Dedifferentiated amniotic fluid mesenchymal stem cell (primary cell): Measurements from ENCODE around the gene SORCS2.

Source experiments
- DNase-seq: peaks from one replicate; pipeline ENCODE4 v3.0.0-alpha.2; 2016; ENCODE audit errors: extremely low spot score

Gene SORCS2

DNA sequence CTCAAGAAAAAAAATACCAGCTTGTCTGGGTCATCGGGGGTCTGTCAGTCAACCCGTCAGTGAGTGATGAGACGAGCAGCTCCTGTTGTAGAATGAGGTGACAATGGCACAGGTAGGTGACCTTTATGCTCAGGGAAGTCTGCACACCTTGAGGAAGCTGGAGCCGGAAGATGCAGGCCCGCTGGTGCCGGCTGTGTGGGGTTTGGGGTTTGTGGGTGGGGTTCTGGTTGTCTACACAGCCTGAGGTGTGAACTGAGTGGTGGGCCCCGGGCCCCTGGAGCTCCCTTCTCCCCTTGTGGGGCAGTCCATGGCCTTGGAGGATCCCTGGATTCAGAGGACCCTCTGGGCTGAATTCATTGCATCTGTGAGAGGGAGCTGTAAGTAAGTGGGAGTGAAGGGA lies 75.5 kb downstream of the SORCS2 start:
- no peak for DNase-seq

DNA sequence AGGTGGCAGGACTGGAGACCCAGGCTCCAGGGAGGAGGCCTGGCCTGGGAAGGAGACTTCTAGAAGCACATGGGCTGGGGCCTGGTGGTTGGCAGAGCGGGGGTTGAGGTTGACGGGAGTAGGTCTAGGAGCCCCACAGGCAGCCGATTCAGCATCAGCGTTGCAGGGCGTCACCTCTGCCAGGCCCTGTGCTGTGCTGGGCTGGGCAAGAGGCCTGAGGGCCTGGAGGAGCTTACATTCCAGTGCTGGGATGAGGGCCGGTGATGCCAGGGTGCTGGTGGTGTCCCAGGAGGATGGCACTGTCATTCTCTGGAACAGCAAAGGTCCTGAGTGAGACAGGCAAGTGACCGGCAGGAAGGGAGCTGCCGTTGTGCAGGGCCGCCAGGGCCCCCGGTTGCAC lies 76.6 kb downstream of the SORCS2 start:
- DNase-seq: no peak

DNA sequence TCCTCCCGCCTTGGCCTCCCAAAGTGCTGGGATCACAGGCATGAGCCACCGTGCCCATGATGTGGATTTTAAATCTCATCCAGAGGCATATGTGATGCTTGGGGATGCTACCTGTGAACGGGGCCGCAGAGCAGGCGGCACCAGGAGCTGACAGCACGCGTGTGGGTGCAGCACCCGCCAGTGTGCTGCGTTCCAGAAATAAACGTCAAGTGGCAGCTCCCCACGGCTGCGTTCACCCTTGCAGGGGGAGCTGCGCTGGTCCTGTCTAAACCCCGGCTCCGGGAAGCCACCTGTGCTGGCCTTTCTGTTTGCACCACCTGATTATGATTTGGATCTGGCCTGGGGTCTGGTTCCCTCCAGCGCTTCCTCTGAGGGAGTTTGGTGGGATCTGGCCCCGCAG lies 77.8 kb downstream of the SORCS2 start:
- no peak for DNase-seq

- no peak for DNase-seq
Measured at GRCh38 chr4:7272404-7272803, 80.1 kb downstream of the SORCS2 start.

GRCh38 chr4:7273738-7274297 lies 81.5 kb downstream of the SORCS2 start:
- DNase-seq: no peak

DNA sequence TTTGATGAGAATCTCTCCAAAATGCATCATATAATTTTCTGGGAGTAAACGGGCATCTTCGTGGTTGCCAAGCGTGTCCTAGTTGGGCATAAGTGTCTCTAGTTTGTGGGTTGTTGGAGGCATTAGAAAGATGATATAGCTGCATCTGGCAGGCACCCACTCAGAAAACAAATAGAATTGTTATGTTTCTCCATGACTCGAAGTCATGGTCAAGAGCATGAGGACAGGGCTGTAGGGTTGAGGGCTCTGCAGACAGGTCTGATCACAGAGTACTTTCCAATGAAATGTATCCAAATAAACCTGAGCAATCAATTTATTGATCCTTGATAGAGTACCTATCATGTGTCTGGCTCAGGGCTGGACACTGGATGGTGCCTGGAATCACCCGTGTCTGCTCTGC lies 82.7 kb downstream of the SORCS2 start:
- no peak for DNase-seq

GRCh38 chr4:7275490-7276154 lies 83.3 kb downstream of the SORCS2 start:
- DNase-seq: no peak

DNA sequence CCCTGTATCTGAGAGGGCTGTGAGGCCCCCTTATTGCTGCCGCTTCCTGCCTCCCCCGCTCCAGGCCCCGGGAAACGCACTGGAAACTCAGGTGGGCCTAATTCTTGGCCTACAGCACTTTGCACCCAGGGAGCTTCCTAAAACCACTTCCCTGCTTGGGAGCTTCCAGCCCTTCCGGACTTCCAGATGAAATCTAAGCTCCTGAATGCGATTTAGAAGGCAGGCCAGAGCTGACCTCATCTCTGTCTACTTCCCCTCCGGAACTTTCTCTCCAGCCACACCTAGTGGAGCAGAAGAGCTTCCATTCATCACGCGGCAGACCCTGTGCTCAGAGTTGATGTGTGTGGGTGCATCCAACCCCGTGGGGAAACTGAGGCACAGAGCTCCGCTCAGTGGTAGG lies 84.2 kb downstream of the SORCS2 start:
- no peak for DNase-seq

- no peak for DNase-seq
Measured at GRCh38 chr4:7278071-7278765, 85.9 kb downstream of the SORCS2 start.

- no peak for DNase-seq
Measured at GRCh38 chr4:7278981-7279380, 86.6 kb downstream of the SORCS2 start.

GRCh38 chr4:7279902-7280301 lies 87.6 kb downstream of the SORCS2 start:
- no peak for DNase-seq

GRCh38 chr4:7280926-7281690 lies 88.8 kb downstream of the SORCS2 start:
- DNase-seq: no peak

GRCh38 chr4:7281691-7282665 lies 89.6 kb downstream of the SORCS2 start:
- no peak for DNase-seq

GRCh38 chr4:7282786-7283440 lies 90.6 kb downstream of the SORCS2 start:
- no peak for DNase-seq

DNA sequence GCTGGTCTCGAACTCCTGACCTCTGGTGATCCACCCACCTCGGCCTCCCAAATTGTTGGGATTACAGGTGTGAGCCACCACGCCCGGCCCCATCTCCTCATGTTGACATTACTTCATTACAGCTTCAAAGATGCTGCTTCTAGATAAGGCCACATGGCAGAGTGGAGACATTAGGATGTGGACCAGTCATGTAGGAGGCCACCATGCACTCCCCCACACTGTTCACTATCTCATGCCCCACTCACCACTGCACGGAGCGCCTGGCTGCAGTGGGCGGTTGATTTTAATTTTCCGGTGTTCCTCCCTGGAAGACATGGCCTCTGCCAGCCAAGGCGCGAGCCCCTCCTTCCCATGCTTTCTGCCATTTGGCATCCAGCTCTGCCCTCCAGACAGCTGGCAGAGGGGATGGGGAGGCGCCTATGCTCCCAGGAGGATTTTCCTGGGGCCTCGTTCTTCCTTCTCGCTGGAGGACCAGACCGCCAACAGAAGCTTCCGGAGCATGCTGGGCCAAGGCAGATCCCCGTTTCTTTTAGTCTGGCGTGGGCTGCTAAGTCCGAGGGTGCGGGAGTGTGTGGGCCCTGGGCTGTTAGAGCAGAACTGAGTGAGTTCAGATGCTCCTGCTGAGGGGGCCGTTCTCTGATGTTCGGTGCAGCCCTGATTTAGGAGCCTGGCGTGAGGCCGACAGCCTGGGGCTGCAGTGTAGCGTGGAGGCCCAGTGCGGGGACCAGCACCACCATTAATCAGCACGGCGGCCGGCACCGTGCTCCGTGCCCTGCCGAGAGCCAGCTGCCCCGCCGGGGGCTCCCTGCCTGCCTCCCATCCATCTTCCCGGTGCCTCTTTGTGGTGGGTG lies 93.1 kb downstream of the SORCS2 start:
- DNase-seq: no peak

GRCh38 chr4:7286170-7286569 lies 93.8 kb downstream of the SORCS2 start:
- no peak for DNase-seq

- DNase-seq: no peak
Measured at GRCh38 chr4:7286798-7287197, 94.5 kb downstream of the SORCS2 start.

GRCh38 chr4:7287274-7287917 lies 95.1 kb downstream of the SORCS2 start:
- no peak for DNase-seq

DNA sequence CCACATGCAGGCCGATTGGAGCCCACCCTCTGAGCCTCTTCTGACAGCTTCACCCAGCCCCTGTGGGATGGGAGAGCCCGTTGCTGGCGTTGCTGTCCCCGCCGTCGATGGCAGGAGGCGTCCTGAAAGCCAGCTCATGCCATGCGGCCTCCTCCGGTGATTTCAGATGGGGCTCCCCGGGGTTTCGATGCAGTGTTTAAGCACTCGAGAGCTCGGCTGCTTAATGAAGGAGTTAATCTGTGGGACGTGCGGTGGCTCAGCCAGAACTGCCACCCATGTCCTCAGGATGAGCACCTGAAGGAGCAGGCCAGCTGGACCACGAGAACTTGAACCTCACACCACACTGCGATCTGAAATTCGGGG lies 95.6 kb downstream of the SORCS2 start:
- DNase-seq: no peak
